NCI-H1436 treated with DMSO at 0.1 percent for 48 hours (cell line): ENCODE results near the gene FAM83E.
"Not testable (repeated sequence)": the region's sequence is repeated elsewhere in the genome, so short reads cannot be mapped to it uniquely, and the experiment has no call there.

Experiments used
- DNase-seq: peaks from one replicate; lab custom pipeline; 2025; lab: John Stamatoyannopoulos, UW

The FAM83E gene

DNA sequence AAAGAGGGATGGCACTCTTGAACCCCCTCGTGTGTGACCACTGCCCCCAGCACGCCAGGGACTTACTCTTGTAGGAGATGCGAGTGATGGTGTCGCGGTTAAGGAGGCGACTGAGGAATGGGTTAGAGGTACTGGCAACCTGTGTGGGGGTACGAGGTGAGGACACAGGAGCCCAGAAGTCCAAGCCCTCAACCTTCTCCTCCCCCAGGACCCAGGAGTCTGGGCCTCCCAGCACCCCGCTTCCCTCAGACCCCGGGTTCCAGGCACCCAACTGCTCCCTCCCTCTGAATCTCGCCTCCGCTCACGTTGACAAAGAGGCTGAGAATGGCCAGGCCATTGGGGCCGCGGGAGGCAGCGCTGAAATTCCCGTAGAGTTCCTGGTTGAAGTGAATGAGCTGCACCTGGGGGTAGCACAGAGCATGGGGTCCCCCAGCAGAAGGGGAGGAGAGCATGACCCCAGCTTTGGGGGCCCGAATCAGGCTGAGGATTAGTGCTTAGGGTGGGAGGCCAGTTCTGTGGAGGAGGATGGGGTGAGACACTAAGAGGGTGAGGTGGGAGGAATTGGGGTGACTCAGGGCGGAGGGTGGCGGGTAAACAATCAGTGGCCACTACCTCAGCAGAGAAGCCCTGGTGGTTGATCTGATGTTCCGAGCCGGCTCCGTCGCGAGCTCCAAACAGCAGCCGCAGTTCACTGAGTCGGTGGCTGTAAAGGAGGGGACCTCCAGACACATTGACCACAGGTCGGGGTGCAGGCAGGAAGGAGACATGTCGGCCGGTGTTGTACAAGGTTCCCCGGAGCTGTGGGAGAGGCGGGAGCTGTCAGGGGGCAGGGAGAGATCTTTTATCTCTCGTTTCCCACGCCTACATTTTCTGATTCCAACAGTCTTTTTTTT lies 24.9 kb upstream of the FAM83E start:
- no peak for DNase-seq

DNA sequence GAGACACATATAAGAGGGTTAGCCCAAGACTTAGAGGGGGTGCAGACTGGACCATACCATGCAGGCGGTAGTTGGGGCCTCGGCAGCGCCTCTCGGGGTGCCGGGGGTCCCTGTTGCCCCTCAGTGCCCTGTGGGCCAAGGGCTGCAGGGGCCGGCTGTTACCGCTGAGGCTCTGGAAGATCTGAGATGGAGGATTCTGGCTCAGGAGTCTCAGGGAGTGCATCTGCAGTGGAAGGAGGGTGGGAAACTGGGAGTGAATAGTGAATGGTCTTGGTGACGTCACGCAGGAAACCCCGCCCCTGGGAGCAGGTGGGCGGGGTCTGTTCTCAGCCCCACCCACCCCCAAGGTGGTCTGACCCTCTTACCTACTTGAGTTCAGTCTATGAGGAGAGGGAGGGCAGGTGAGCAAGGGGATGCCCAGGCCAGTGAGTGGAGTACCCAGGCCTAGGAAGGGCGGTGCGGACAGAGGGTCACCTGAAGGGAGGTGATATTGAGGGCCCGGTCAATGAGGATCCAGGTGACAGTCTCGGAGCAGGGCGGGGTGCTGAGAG lies 24.0 kb upstream of the FAM83E start:
- no peak for DNase-seq

DNA sequence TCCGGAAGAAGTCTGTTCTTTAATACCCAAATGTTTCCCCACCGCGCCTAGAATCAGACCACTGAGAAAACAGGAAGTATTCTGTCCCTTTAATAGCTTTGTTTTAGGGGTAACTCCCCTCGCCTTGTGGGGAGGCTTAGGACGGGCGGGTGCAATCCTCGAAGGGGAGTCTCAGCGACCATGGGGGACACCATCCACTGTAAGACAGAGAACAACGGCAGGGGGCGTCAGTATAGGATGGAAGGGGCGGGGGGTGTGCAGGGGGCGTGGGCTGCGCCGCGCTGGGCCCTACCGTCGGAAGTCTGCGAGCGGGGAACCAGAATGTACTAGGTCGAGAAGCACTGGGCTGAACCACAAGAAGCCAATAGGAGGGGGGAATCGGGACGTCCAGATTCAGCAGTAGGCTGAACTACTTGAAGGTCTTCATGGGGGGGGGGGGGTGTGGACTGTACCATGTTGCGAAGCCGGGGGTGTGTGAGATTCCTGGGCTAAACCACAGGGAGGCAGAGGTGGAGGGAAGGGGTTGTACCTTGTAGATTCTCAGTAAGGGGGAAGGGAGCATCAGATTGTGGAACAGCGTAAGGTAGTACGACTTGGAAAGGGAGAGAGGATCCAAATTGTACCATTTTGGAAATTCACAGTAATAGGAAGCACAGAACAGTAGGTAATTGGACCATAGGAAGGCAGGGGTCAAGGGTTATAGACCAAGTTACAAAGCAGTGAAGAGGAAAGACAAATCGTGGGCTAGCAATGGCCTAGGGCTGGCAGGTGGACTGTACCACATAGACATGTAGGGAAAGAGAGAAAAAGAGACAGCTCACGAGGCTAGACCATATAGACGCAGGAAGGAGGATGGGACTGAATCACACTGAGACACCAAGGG lies 23.3 kb upstream of the FAM83E start:
- DNase-seq, result no peak

DNA sequence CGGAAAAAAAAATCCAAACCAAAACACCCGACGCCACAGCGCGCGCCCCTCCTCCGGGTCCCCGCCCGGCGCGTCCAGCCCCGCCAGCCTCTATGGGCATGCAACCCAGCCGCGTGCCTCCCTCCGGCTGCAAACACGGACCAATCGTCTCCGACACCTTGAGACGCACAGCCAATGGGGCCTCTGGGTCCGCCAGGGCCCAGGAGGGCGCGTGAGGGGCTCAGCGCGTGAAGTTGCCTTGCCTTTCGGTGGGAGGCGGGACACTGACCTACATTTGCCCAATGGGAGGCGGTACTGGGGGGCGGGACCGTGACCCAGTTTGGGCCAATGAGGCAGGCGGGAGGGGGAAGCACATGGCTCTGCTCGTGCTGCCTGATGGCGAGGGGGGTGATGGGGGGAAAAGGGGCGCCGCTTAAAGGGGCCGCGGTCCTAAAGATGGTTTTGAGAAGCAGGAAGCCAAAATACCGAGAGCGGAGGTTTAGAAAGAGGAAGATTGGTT lies 22.6 kb upstream of the FAM83E start:
- DNase-seq, result peak; percentile 100

DNA sequence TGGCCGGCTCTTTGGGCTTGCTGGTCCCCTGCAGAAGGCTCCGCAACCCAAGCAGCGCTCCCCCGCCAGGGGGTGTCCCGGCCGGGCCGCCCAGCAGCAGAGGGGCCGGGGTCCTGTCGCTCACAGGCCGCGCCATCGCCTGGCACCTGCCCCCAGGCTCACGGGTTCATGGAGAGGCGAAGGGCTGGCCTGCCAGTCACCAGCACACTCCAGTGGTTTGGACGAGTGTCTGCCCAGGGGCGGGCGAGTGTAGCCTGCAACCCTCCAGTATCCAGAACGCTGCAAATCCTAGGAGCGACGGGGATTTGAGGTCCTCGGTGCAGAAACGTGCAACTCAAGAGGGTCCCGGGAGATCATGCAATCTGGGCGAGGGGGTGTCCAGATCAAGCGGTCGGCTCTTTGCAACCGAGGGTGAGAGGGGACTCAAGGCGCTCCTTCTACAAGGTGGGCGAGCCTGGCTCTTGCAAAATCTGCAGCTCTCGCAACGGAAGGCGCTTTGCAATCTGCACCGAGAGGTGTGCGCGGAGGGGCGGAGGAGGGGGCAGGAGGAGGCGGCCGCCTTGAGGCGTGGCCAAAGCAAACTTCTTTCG lies 22.1 kb upstream of the FAM83E start, which contains the start of gene DBP:
TSS of gene DBP (minus strand) at position 521 of the 590 bp plus-strand sequence. CDS start at position 136, 385 bp downstream.
- DNase-seq, result no peak

DNA sequence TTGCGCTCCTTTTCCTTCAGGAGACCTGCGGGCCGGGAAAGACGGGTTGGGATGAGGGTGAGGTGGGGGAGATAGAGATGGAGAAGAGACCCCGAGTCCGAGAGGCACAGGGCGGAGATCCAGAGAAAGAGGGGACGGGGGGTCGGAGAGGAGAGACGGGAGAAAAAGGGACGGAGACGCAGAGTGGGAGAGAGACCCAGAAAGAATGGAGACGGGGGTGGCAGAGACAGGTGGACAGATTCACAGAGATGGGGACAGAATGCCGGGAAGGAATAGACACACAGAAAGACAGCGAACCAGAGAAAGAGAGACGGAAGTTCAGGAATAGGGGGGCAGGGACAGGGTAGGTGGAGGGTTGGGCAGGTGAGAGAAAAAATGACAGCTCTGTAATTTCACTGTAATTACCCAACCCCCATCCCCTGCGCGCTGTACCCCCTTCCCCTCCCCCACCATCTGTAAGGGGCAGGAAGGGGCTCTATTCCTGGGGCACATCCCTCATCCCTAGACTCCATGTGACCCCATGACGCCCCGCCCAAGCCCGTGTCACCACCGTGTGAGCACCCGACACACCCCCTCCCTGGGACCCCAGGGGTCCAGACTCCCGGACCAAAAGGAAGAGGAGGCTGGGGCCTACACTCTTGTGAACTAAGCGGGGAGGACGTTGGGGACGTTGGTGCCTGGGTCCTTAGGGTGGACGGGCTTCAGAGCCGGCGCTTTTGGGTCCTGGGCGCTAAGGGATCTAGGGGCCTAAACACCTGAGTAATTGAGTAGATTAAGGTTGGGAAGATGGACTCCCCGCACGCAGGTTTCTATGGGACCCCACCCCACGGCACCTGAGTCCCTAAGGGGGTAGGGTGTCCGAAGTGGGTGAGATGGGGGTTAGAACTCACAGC lies 21.3 kb upstream of the FAM83E start:
- DNase-seq, result no peak

DNA sequence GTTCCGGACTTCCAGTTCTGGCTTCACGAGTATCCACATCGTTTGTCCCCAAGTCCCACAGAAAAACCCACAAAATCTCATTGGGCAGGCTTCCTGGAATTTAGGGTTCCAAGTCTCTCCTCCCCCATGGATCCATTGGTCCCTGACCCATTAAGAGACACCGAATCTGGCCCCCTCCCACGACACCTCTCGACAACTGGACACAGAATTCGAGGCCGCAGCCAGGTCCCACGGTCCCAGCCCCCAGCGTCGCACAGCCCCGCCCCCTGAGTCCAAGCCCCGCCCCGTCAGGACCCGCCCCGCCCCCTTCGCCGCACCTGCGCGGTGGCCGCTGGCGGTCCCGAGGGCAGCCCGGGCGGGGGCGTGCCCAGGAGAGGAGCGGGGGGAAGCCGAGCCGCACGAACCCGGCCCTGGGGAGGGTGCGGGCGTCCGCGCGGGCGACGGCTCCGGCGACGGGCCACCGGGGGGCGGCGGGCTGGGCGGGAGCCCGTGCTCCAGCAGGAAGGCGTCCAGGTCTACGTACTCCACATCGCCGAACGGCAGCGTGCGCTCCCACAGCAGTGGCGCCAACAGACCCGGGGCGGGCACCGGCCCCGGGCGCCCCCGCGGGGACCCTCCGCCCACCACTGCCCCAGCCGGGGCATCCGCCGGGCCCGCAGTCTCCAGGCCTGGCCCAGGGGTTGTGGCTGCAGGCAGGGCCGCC lies 20.5 kb upstream of the FAM83E start:
- no peak for DNase-seq

DNA sequence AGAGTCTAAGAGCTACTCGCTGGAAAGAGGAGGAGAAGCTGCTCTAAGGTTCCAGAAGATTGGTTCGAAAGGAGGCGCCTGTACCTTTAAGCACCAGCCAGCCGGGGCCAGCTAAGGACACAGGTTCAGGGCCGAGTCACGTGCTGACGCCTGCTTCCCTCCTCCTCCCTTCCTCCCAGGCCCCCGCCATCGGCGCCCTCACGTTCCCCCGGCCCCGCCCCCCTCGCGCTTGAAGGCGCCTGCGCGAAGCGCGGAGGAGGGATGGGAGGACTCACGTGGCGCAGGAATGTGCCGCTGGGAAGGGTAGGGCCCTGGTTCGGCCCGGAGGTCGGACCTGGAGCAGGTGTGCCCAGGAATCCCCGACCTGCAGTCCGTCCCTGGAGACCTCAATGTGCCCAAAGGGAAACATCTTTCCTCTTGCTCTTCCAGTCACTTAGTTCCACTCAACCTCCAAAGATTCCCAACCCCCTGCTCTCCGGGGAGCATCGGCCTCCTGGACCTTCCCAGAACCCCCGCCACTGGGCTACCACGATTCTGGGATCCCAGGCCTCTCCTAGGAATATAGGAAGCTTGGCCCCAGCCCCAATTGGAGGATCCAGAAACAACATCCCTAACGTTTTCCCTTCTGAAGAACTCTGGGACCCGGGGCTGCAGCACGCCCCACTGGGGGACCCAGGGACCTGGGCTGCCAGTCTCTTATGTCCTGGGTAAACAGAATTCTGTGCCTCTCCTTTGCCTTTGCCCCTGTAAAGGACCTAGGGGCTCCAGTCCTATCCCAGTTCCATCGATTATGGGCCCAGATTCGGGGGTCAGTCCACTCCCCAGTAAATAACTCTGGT lies 19.8 kb upstream of the FAM83E start:
- peak; percentile 96 for DNase-seq

DNA sequence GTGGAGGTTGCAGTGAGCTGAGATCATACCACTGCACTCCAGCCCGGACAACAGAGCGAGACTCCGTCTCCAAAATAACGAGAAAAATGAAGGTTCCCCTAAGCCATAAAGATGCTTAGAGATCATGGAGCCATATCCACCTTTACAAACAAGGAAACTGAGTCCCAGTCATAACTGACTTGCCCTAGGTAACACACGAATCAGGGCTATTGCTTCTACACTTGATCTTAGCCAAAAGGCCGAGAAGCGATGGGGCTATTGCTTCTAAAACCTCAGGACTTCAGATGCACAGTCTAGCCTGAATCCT lies 19.1 kb upstream of the FAM83E start:
- no peak for DNase-seq

DNA sequence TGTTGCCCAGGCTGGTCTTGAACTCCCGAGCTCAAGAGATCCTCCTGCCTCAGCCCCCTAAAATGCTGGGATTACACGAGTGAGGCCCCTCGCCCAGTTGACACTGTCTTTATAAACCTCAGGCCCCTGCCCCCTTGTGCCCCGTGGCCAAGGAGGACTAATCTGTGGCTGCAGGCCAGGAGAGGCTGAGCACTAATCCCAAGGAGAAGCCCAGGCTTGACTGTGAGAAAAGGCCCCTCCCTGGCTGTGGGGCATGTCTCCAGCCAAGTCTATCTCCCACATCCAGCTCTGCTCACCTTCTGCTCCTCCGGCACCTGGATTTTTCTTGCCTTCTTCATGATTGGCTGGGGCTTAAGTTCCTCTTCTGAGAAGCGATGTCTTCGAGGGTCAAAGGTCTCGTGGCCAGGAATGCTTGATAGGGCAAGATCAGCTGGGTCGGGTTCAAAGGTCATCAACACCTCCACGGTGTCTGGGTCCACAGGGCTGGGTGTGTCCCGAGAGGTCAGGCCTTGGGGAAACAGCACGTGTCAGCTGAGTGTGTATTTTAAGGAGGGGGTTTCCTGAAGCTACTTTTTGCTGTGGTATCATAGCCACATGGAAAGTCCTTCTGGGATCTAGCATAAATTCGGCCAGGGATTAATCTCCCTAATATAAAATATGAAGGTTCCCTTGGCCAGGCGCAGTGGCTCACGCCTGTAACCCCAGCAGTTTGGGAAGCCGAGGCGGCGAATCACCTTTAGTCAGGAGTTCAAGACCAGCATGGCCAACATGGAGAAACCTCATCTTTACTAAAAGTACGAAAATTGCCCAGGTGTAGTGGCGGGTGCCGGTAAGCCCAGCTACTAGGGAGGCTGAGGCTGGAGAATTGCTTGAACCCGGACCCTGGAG lies 18.5 kb upstream of the FAM83E start:
- DNase-seq, result no peak

DNA sequence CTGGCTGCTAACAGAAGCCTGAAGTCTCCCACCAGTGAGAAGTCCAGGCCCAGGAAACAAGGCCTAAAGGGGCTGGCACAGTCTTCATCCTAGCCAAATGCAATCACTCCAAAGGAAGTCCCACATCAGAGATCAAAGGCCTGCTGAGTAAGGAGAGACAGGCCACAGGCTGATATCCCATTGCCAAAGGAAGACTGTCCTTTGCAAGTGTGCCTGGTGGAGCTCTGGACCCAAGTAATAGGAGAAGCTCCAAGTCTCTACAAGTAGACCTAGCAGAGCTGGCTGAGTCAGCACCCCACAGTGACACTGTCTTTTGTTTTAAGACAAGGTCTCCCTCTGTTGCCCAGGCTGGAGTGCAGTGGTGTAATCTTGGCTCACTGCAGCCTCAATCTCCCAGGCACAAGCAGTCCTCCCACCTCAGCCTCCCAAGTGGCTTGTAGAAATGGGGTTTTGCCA lies 17.8 kb upstream of the FAM83E start:
- DNase-seq, result no peak

DNA sequence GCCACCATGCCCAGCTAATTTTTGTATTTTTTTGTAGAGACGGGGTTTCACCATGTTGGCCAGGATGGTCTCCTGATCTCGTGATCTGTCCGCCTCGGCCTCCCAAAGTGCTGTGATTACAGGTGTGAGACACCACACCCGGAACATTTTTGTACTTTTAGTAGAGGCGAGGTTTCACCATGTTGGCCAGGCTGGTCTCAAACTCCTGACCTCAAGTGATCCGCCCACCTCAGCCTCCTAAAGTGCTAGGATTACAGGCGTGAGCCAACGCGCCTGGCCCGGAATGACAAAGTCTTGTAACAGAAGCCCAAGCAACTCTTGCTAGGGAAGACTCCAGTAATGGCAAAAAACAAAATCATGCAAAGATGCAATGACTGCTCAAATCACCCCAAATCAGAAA lies 17.4 kb upstream of the FAM83E start:
- not testable (repeated sequence) for DNase-seq

DNA sequence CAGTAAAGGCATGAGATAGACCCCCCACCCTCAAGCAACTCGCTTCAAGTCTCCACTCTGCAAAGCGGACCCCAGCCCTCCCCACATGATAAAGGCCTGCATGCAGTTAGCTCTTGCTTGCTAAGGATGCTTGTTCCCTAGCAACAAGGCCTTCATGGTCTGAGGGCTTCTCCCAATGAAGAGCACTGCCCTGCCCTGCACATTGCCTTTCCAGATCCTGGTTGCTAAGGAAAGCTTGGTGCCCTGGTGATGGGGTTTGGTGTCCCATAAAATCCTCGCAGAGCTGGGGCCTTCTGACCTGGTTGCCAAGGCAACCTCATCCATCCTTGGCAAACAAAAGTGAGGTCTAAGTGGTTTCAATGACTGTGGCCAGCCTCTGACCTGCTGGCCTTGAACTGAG lies 16.3 kb upstream of the FAM83E start:
- DNase-seq, result no peak

DNA sequence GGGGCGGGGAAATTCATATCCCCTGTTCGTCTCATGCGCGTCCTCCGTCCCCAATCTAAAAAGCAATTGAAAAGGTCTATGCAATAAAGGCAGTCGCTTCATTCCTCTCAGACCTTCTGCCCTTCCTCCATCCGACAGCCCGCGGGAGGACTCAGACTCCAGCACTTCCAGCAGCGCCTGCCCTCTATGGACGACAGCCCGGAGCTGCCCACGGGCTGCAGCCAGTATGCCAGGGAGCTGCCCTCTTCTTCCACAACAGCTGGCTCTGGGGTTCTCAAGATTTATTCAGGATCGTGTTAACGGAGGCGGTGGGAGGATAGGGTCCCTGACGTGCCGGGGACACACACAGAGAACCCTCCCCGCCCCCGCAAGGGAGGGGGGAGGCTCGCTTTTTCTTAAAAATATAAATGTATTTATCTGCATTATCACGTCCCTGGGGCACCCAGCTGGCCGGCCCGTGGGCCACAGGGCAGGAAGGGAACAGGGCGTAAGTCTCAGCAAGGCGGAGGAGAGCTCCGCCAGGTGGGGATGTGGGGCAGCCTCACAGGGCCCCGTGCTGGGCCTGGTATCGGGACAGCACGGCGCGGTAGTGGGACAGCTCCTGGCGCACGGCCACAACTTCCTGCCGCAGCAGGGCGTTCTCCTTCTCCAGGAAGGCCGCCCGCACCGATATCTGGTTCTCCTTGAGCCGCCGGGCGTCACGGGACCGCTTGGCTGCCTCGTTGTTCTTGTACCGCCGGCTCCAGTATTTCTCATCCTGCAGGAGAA lies 15.6 kb upstream of the FAM83E start:
- DNase-seq, result no peak

DNA sequence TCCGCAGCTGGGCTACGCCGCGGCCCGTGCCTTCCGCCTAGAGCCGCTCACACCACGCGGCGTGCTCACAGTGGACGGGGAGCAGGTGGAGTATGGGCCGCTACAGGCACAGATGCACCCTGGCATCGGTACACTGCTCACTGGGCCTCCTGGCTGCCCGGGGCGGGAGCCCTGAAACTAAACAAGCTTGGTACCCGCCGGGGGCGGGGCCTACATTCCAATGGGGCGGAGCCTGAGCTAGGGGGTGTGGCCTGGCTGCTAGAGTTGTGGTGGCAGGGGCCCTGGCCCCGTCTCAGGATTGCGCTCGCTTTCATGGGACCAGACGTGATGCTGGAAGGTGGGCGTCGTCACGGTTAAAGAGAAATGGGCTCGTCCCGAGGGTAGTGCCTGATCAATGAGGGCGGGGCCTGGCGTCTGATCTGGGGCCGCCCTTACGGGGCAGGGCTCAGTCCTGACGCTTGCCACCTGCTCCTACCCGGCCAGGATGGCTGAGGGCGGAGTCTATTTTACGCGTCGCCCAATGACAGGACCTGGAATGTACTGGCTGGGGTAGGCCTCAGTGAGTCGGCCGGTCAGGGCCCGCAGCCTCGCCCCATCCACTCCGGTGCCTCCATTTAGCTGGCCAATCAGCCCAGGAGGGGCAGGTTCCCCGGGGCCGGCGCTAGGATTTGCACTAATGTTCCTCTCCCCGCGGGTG lies 14.9 kb upstream of the FAM83E start:
- no peak for DNase-seq

DNA sequence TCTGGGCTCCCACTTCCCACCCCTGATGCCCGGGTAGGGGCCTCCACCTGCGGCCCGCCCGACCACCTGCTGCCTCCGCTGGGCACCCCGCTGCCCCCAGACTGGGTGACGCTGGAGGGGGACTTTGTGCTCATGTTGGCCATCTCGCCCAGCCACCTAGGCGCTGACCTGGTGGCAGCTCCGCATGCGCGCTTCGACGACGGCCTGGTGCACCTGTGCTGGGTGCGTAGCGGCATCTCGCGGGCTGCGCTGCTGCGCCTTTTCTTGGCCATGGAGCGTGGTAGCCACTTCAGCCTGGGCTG lies 14.4 kb upstream of the FAM83E start:
- no peak for DNase-seq
